ENCODE measurements around the gene FIG4.
"Not testable (repeated sequence)": the region's sequence is repeated elsewhere in the genome, so short reads cannot be mapped to it uniquely, and the experiment has no call there.

FIG4 gene

DNA sequence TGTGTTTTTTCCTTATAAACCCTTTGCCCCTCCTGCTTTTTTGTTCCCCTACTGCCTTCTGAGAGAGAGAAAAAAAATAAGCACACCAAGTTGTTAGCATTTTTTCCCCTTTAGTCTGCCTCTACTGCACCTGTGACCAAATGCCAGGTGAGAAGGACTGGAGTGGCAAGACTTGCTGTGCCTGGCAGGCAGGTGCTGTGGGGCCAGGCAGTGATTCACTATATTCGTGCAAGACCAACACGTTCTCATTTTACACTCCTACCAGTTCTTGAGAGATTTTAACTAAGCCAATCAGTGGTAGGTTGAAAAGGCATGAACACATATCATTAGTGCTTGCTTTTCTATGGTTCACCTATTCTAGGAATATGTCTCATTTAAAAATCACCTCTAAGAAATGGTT is 109.7 kb downstream of the FIG4 start:
- DNase-seq = no peak

DNA sequence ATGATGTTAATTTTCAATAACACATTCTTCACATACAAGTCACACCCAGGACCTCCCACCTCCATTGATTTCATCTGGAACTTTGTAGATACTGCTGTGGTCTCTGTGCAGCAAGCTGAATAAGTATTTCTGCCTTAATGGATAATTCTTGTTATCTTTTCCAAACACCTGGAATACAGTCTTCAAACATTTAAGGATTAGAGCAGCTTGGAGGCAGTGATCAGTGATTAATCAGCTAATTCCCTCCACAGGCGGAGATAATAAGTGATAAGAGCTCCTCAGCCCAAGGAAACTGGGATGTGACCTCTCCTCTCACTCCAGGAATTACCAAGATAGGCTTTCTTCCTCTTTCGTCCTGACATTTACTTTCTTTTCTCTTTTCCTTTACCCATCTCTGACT is 110.7 kb downstream of the FIG4 start:
- DNase-seq = no peak

DNA sequence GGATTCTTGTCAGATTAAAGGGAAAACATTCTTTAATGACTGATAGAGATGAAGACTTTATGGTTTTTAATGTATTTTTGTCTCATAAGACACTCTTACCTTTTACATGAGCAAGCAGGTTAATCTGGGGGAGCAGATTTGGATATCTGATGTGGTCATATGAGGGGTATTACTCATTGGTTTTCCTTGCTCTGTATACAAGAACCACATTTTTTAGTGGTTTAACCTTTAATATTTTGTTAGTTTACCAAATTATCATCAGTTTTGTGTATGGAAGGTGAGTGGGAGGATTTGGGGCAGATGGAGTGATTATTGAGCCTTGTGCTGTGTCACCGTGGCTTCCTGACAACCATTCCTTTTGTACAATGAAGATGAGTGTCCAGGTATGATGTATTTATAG is 112.9 kb downstream of the FIG4 start:
- DNase-seq = no peak

DNA sequence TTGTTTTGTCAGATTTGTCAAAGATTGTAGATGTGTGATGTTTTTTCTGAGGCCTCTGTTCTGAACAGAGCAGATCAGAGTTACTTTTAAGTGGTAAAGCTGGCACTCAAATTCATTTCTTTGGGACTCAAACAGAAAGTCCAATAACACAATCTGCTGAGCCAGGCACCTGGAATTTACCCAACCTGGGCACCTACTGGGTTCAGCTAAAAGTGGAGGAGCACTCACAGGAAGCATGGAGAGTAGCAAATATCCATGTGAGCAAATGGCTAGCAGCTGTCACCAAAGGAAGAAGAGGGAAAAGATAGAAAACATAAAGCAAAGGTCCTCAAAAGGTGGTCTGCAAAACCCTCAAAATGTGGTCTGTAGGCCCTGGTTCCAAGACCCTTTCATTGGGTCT is 116.8 kb downstream of the FIG4 start:
- no peak for DNase-seq

DNA sequence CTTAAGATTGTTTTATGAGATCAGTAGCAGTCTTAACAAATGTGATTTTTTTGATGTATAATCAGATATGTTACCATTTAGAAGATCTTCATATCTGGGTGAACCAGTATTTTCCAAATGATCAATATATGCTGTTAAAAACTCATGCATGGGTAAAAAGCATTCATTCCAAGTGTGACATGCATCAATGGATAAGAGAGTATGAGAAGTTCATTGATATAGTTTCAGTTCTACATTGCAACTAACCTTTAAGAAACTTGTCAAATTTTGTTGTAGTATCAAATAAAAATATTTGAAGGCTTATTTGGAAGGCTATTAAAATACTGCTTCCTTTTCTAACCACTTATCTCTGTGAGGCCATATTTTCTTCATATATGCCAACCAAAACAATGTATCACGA is 117.7 kb downstream of the FIG4 start:
- DNase-seq = no peak

DNA sequence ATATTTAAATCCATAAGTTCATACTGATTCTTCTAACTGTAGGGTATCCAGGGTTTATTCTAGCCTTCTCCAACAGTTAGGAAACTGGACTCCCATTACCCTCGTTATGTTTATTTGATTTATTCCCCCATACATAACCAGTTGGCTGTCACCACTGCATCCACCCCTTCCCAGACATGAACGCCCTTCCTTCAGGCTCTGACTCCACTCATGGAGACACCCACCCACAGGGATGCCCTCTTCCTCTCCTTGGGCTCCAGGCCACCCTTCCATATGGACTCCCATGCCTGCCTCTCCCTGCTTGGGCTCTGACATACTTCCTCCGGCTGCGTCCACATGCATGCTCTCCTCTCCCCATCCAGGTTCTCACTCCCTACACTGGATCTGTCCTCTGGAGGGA is 124.0 kb downstream of the FIG4 start:
- DNase-seq = no peak

DNA sequence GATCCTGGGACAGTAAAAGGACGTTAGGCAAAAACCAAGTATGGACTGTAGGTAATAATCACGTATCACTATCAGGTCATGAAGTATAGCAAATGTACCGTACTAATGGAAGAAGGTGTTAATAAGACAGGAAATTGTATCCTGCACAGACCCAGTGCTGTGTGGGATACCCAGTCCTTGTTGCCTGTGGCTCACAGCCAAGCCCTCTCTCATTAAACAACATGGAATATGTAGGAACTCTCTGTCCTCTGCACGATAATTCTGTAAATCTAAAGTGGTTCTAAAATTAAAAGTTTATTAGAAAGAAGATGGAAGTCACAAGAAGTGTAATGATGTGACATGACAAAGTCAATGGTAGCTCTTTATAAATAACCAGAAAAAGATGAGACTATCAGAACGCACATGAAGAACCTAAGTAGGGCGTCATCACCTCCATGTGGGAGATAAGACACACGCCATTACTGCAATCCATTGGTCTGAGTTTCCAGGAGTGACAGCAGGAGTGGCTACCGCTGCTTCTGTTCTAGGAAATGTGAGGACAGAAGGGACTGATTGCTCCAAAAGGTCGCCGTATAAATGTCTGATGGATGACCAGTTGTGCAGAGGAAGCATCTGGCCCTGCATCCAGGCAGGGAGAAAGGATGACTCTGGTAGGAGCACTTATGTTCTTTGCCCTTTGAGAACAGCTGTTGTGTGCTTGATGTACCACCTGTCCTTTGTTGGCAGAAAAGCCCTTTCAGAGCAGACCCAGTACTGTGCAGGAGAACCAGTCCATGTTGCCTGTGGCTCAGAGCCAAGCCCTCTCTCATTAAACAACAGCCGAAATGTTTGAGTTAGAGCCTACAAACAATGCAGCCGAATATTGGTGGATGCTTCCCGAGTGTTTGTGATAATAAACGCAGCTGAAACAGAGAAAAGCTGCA is 125.6 kb downstream of the FIG4 start:
- no peak for DNase-seq

DNA sequence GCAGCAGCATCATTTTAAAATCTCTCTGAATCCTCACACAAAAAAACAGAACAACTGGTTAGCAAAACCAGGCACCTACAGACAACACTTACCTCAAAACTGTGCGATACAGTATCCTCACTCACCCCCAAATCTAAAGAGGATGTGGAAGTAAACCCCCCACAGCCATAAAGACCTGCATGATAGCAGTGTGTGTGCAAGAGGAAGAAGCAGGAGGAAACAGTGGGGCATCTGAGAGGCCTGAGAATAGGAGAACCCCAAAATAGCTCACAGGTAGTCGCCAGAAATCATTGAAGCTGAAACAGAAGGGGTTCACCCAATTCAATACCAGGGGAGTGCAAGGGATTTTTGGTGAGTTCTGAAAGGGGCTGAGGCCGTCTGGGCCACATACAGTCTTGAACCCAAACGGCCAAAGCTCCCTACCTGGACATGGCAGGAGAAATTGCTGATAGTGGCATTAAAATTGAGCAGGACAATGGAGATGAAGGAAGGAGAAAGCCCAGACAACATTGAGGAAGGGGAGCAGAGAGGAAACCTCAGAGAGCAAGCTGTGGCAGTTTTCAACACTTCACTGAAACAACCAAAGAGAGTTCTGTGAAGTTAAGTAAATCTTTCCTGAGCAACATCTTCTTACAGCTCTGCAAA is 129.7 kb downstream of the FIG4 start:
- DNase-seq = no peak

DNA sequence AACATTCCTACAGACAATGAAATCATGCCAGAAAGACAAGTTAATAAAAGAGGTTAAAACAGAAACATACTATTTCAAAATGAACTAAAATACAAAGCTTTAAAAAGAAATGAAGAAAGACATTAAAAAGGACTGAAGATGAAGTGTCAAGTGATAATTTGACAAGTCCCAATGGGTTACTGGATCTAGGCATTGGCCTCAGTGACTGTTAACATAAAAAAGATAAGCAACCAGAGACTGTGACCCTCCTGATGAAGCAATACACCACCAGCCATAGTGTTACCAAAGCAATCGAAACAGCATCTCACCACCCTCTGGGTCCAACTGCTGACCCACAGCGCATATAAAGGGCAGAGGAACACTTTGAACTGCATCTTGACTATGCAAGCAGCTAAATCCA is 130.3 kb downstream of the FIG4 start:
- no peak for DNase-seq

DNA sequence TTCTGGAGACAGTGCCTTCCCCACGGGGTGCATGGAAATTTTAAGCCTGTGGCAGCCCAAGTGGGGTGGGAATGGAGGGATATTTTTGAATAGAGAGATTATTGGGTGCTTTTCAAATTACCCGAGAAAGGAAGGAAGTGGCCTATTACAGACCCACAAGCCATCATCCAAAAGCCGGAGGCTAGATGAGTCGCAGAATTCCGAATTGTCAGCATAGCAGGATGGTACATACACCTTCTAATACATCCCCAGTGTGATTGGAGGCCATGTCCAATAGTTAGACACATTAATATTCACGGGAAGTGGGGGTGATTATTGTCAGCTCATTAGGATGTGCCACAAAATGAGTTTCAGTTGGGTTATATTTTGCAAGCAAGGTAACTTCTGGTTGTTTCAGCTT is 133.0 kb downstream of the FIG4 start:
- no peak for DNase-seq

DNA sequence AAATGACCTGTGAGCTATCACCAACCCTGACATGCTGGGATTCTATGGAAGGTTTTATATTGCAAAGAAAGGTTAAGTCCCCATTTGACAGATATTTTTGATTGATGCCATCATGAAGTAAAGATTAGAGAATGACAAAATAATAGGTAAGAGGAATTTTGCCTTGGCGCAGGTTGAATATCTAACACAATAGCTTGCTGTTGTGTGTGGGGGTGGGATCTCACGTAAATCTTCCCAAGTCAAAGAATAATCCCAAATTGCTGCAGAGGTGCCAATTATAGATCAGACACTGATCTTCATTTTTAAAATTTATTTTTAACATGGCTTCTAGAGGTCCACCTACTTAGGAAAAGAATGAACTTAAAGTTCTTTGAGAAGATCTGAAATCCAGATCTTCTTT is 135.5 kb downstream of the FIG4 start:
- no peak for DNase-seq

DNA sequence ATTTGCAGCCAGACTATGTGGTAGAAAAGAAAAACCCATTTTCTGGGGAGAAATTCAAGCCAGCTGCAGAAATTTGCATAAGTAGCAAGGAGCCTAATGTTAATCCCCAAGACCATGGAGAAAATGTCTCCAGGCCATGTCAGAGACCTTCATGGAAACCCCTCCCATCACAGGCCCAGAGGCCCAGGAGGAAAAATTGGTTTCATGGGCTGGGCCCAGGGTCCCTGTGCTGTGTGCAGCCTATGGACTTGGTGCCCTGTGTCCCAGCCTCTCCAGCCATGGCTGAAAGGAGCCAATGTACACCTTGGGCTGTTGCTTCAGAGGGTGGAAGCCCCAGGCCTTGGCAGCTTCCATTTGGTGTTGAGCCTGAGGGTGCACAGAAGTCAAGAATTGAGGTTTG is 140.3 kb downstream of the FIG4 start:
- DNase-seq = not testable (repeated sequence)

DNA sequence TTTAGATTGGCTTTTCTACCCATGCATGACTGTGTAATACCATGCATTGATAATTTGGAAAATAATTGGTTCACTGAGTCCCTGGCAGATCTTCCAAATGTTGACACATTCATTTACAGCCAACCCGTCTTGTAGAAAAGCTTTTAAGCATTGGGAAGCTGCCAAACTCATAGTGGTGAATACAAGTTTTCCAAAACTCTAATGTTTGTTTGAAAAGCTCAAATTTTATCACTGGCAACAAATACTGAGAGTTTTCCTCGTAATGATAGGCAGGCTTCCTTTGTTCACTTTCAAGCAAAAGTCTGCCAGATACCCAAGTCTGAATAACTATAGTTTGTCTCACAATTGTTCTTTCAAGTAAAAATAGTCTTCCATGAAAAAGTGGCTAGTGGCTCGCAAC is 143.0 kb downstream of the FIG4 start:
- DNase-seq = no peak

DNA sequence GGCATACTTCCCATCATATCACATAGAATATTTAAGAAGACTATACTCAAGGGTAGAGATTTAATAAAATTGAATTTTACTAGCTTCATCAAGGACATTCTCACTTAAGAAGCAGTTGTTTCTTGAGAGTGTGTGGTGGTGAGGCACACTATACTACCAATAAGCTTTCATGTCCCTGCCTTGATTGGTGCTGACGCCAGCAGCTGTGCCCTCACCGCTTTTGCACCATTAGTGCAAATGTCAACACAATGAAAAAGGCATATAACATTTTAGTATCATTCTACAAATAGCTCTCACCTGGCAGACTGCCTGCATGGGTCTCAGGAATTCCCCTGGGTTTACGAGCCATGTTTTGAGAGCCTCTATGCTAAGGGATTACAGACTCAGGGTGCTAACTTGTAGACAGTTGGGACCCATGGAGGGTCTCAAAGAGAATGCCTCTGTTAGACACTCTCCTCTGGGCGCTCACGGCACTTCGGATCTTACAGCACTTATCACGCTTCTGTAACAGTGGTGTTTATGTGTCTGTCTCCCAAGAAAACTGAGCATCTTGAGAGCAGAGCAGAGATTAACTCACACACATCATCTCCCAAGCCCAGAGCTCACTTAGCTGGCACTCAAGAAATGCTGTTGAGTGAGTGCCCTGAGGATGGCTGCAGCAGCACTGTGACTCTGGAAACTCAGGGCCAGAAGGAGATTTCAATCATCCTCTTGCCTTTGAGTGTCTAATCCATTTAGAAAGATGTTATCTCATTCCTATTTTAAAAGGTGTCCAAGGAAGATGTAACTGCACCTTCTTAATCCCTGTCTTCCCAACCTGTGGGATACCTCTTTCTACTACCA is 143.7 kb downstream of the FIG4 start:
- DNase-seq = no peak

DNA sequence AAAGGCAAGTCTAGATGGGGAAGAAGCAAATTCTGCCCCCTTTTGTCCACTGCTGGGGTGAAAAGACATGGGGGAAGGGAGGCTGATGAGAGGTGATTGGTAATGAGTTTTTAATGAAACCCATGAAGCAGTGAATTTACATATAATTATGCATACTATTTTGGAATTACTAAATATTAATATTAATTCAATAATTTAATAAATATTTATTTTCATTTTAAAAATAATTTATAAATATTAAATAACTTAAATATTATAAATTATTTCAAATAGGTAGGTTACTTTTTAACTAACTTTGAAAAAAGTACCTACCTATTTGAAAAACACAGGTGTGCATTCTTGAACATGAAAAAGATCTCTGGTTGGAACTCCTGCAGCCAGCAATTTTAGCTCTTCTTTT is 148.9 kb downstream of the FIG4 start:
- no peak for DNase-seq

DNA sequence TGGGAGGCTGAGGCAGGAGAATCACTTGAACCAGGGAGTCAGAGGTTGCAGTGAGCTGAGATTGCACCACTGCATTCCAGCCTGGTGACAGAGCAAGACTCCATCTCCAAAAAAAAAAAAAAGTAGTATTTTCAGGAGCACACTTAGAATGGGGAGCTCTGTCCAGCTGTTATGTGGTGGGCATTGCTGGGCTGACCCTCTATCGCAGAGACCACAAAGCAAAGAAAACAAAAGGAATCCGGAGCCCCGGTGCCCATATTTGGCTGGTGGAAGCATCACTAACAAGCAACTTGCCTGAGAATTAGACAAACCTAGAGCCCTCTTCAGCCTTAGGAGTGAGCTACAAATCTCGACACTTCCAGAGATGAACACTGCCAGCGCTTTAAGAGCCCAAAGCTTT is 149.7 kb downstream of the FIG4 start:
- DNase-seq = no peak

DNA sequence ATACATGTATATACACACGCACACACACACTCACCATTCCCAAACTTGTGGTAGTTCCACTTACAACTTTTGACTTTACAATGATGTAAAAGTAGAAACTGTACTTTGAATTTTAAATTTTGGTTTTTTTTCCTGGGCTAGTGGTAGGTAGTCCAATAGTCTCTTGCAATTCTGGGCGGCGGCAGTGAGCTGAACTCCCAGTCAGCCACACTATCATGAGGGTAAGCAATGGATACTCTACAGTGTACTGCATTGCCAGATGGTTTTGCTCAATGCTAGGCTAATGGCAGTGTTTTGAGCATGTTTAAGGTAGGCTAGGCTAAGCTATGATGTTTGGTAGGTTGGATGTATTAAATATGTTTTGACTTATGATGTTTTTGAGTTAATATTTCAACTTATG is 150.8 kb downstream of the FIG4 start:
- no peak for DNase-seq

DNA sequence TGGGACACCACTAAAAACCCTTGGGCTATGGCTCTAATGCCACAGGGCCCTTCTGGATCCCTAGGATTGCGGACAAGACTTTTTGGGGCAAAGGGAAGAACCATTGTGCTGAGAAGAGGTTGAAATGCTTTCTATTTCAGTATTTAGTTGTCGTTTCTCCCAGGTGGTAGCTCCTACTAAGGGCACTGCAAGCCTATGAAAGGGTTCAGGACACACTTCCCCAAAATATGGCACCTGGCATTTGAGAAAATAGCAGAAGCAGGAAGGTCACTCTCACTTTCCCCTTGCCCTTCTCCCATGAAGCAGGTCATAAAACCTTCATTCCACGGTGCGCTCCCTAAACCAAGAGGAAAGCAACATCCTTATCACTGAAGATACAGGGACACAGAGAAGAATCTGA is 161.6 kb downstream of the FIG4 start:
- no peak for DNase-seq

DNA sequence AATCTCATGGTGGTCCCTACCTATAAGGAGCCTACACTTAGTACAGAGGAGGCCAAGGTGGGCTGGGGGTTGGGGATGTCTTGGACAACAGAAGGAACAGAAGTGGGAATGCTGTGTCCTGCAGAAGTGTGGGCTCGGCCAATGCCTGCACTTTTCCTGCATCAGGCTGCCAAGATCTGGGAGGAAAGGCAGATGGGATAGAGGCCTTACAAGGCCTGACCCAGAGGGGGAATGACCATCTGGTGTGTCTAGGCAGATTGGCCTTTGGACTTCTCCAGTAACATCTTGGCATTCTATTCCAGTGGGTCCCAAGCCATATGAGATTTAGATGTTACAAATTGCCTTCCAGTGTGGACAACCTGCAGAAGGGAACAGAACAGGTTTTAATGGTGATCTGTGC is 162.3 kb downstream of the FIG4 start:
- DNase-seq = no peak

DNA sequence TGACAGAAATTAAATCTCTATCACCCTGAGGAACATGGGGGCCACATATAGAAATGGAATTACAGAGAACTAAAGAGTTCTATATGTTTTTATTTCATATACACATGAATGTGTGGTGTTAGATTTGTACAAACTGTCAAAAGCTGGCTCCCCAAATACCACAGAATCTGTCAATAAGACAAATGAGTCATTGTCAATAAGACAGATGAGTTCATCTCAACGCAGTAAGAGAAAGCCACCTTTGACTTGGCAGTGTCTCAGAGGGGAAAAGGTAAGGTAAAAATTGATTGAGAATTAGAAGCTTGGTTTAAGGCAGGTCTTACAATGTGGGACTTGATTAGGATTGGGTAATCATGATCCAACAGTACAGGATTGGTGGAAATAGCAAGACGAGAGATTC is 162.9 kb downstream of the FIG4 start:
- no peak for DNase-seq

DNA sequence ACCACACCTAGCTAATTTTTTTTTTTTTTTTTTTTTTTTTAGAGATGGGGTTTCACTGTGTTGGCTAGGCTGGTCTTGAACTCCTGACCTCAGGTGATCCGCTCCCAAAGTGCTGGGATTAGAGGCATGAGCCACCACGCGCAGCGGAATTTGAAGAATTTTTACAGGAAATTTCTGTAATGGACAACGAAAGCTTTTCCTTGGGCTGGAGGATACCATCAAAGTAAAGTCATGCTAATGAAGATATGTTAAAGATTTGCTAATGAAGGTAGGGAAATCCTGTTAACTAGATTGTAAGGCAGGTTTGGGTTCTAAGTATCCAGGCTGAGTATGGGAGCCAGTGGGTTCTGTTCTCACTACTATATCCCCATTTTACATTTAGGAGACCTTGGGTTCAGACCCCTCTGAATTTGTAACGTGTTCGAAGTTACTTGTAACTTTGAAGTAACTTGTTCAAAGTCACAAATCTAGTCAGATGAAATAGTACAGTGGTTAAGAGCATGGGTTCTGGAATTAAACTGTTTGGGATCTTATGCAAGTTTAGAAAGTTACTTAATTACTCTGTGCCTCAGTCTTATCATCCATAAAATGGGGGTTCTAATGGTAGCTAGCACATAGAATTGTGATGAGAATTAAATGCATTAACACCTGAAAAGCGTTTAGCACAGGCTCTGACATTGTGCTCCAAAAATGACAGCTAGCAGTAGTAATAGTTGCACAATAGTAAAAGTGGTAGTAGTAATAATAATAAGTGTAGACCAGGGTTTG is 163.6 kb downstream of the FIG4 start:
- DNase-seq = no peak

DNA sequence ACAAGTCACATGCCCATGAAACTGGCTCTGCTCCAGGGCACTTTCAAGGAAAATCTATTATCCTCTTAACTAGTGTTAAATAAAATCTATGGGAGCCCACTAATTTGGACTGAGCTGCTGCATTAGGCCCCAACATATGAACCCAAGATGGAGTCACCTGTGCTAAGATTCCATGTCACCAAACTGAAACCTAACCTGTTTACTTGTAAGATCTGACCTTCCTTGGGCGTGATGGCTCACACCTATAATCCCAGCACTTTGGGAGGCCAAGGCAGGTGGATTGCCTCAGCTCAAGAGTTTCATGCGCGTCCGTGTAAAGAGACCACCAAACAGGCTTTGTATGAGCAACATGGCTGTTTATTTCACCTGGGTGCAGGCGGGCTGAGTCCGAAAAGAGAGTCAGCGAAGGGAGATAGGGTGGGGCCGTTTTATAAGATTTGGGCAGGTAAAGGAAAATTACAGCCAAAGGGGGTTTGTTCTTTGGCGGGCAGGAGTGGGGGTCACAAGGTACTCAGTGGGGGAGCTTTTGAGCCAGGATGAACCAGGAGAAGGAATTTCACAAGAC is 164.5 kb downstream of the FIG4 start:
- not testable (repeated sequence) for DNase-seq

DNA sequence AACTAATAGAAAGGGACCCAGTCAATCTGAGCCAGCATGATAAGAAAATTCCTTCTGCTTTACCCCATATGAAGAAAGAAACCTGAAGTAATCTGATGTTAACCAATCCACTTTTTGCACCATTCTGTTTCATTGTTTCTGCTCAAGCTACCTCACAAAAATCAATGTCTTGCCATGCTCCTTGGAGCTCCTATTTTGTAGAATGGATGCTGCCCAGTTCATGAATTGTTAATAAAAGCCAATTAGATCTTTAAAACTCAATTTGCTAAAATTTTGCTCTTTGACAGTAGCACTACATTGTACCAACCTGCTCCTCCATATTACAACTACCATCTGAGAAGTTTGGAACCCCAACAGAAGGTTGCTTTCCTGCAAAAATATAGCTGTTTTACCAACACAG is 170.8 kb downstream of the FIG4 start:
- no peak for DNase-seq

All from activated CD4-positive, alpha-beta T cell treated with anti-CD3 and anti-CD28 coated beads, Interleukin-2, amount 50 U/mL, for 4 hours (primary cell).